OCI-LY3 (cell line): ENCODE measurements around the gene CSTPP1.

Experiments used
- H2AFZ ChIP-seq: fragments of 200-600, 300-600 bp; shearing (Covaris generic); 2 replicates; pipeline ENCODE4 v1.6.0; 2014; ENCODE audit warnings: antibody characterized with exemption, low read depth, low read length
- H3K27ac ChIP-seq: fragments of 200-600, 300-600 bp; sonication (generic); 2 replicates; pipeline ENCODE4 v1.5.1; 2014; ENCODE audit warnings: mild to moderate bottlenecking, low read length, moderate library complexity, mixed read lengths
- H3K27me3 ChIP-seq: fragments of 200-600, 300-600 bp; sonication (generic); 2 replicates; pipeline ENCODE4 v1.6.1; 2014; ENCODE audit warnings: low read depth, low read length, mixed read lengths
- H3K36me3 ChIP-seq: fragments of 200-600, 300-600 bp; sonication (generic); replicated peaks from 2 replicates; pipeline ENCODE3; 2014; ENCODE audit warnings: low read depth, low read length, mixed read lengths
- H3K4me1 ChIP-seq: fragments of 300-600, 200-600 bp; sonication (generic); 2 replicates; pipeline ENCODE4 v1.6.1; 2014; ENCODE audit warnings: low read length, mixed read lengths
- H3K4me2 ChIP-seq: fragments of 200-600, 300-600 bp; sonication (generic); 2 replicates; pipeline ENCODE4 v1.6.1; 2014; ENCODE audit warnings: low read length, mixed read lengths
- H3K4me3 ChIP-seq: fragments of 300-600, 200-600 bp; sonication (generic); 2 replicates; pipeline ENCODE4 v1.5.1; 2014; ENCODE audit warnings: antibody characterized with exemption, mild to moderate bottlenecking, low read length, moderate library complexity
- H3K79me2 ChIP-seq: fragments of 300-600, 200-600 bp; shearing (Covaris generic); 2 replicates; pipeline ENCODE4 v1.6.1; 2014; ENCODE audit warnings: mild to moderate bottlenecking, low read length, mixed read lengths
- H3K9ac ChIP-seq: fragments of 300-600, 200-600 bp; shearing (Covaris generic); 2 replicates; pipeline ENCODE4 v1.6.0; 2014; ENCODE audit warnings: mild to moderate bottlenecking, low read length, moderate library complexity
- H3K9me3 ChIP-seq: fragments of 200-600, 300-600 bp; shearing (Covaris generic); 2 replicates; pipeline ENCODE4 v1.6.1; 2014; ENCODE audit warnings: low read length, mixed read lengths; ENCODE audit not compliant: insufficient read depth
- H4K20me1 ChIP-seq: fragments of 200-600, 300-600 bp; sonication (generic); 2 replicates; pipeline ENCODE4 v1.6.1; 2016; ENCODE audit warnings: low read length, mixed read lengths; ENCODE audit not compliant: insufficient read depth
- EZH2phosphoT487 ChIP-seq: fragments of 200-600 bp; shearing (Covaris generic); IDR thresholded peaks from 2 replicates; pipeline ENCODE4 v1.6.1; 2018; ENCODE audit warnings: antibody characterized with exemption, mixed run types, low read depth
- TF ChIP-seq, protein P1 (sequence below): fragments of 200-600, 300-600 bp; sonication (generic); IDR thresholded peaks from 2 replicates; pipeline ENCODE4 v1.5.1; 2014; ENCODE audit warnings: antibody characterized with exemption, low read length, low read depth

CSTPP1 gene

DNA sequence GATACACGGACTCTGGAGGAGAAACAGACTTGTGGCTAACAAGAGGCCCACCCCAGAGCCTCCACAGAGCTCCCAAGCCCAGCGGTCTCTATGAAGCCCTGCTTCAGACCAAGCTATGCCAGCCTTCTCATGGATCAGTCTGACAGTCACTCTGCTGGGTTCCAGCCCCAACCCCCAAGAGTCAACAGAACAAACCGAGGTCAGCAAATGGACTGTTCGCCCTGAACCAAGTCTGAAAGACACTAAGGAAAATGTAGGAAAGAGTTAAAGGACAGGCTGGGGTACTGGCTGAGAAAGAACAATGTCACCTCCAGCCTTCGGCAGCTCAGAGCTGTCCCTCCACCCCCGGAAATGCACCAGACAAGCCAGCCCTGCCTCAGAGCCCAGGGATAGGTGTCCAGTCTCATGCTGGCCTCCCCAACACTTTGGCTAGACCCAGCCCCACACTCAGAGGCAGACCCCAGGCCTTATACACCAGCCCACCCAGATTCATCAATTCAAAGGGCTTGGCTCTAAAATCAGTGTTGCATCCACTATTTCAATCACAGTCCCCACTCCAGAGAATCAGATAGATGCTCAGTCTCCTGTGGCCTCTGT is 236.3 kb downstream of the CSTPP1 start:
- Histone ChIP-seq H3K4me3 (no peak overlapping the region), H3K9ac (no peak overlapping the region), H3K27ac (no peak overlapping the region), H3K27me3 (no peaks in the 10 kb centered on the region), H4K20me1 (no peaks in the 10 kb centered on the region), H3K9me3 (no peaks in the 10 kb centered on the region), H2AFZ (no peak overlapping the region), H3K79me2 (peaks cover 78% of the 10 kb centered on the region), H3K4me1 (peaks cover 14% of the 10 kb centered on the region), H3K36me3 (peaks cover 48% of the 10 kb centered on the region), H3K4me2 (no peak overlapping the region)
- TF ChIP-seq, protein P1, sequence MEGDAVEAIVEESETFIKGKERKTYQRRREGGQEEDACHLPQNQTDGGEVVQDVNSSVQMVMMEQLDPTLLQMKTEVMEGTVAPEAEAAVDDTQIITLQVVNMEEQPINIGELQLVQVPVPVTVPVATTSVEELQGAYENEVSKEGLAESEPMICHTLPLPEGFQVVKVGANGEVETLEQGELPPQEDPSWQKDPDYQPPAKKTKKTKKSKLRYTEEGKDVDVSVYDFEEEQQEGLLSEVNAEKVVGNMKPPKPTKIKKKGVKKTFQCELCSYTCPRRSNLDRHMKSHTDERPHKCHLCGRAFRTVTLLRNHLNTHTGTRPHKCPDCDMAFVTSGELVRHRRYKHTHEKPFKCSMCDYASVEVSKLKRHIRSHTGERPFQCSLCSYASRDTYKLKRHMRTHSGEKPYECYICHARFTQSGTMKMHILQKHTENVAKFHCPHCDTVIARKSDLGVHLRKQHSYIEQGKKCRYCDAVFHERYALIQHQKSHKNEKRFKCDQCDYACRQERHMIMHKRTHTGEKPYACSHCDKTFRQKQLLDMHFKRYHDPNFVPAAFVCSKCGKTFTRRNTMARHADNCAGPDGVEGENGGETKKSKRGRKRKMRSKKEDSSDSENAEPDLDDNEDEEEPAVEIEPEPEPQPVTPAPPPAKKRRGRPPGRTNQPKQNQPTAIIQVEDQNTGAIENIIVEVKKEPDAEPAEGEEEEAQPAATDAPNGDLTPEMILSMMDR = no peak
- no peak for TF ChIP-seq EZH2phosphoT487

DNA sequence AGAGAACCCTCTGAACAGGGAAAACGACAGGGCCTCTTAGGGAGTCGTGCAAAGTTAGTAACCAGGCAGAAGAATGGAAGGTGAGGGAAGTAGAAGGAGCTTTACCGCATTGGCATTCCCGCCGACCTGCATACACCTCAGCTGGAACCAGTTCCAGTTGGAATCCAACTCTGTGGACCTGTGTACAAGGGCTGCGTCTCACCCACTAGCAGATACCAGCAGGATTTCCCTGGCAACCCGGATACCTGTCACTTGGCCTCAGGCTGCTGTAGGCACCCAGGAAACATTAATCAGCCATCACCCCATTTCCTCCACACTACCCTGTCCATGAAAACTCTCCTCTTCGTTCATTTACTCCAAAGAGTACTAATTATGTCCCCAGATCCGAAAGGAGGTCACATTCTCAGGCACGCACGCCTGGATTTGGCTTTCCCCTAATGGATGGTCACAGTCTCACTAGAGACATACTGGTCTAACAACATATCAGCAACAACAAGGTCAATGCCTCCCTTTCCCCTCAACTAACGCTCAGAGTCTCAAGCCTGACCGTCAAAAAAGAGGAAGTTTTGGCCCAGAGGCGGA is 239.3 kb downstream of the CSTPP1 start:
- H3K79me2 ChIP-seq = peaks cover 57% of the 10 kb centered on the region
- TF ChIP-seq EZH2phosphoT487 = no peak
- TF ChIP-seq, protein P1 = no peak
- H4K20me1 ChIP-seq = no peaks in the 10 kb centered on the region
- peaks cover 16% of the 10 kb centered on the region for H3K4me1 ChIP-seq
- H3K9ac ChIP-seq = peak overlapping the region; percentile 97
- peaks cover 37% of the 10 kb centered on the region for H3K36me3 ChIP-seq
- H2AFZ ChIP-seq = no peak overlapping the region
- H3K27me3 ChIP-seq = no peaks in the 10 kb centered on the region
- peak overlapping the region; percentile 57 for H3K27ac ChIP-seq
- no peaks in the 10 kb centered on the region for H3K9me3 ChIP-seq
- peak overlapping the region; percentile 95 for H3K4me2 ChIP-seq
- H3K4me3 ChIP-seq = peak overlapping the region; percentile 98

DNA sequence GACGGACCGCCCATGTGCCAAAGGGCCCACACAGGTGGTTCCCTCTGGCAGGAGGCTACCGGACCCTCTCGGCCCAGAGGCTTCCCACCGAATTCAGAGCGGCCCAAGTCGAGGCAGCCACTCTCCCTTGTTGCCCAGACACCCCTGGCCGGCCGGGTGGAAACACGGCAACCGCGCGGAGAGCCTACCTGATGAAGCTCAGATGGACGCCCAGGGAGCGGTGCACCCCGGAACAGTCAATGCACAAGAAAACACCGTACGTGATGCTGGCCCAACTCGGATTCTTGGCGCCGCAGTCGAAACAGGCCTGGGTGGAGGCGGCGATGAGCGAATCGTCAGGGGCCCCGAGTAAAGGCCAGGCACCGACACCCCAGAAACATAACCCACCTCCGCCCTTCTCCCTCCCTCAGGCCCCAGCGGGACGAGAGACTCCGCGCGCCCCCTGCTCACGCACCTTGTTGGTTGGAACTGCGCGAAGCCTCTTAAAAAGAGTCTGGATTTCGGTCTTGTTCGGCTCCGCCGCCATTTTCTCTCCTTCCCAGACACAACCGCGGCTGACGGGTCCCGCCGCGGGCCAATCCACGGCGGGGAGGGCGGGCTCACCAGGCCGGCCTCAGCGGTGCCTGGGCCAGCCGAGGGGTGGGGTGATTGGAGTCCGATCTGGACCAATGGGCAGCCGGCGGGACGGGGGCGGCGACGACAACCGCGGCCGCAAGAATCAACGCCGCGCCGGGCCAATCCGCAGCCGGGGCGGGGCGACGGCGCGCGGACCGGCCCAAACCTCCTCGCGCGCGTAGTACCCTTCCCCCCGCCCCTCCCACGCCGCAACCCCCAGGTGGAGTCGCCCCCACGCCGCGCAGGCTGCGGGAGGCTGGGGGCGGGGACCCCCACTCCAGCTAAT is 240.0 kb downstream of the CSTPP1 start, which contains the start of gene ARFGAP2:
Gene ARFGAP2, minus strand, starts transcription at position 552 of the 901 bp plus-strand sequence. Its CDS starts 26 bp downstream, at position 526.
- H3K4me3 ChIP-seq = peak within 1 kb of the TSS; percentile 98
- H3K9ac ChIP-seq = peak within 1 kb of the TSS; percentile 98
- TF ChIP-seq, protein P1 = no peak
- TF ChIP-seq EZH2phosphoT487 = no peak
- H2AFZ ChIP-seq = peak within 1 kb of the TSS; percentile 96
- peaks cover 49% of the 10 kb centered on the region for H3K79me2 ChIP-seq
- H3K9me3 ChIP-seq = no peaks in the 10 kb centered on the region
- H3K27ac ChIP-seq = peak within 1 kb of the TSS; percentile 81
- no peaks in the 10 kb centered on the region for H3K27me3 ChIP-seq
- H3K4me2 ChIP-seq = peak within 1 kb of the TSS; percentile 95
- H3K4me1 ChIP-seq = peaks cover 16% of the 10 kb centered on the region
- peaks cover 30% of the 10 kb centered on the region for H3K36me3 ChIP-seq
- H4K20me1 ChIP-seq = no peaks in the 10 kb centered on the region
